Activated T-cell treated with anti-CD3 and anti-CD28 coated beads, Interleukin-2, amount 50 U/mL, for 72 hours (primary cell): ENCODE data around the gene EIF4A3. TPM values are rescaled to one million over a fixed set of nuclear protein-coding genes. Genes with fewer than 3 reads are reported as not detected.

Experiments used
- ATAC-seq, 2 donors: fragments of 150-1000 bp; cut with Tn5 transposase; replicated peaks in 1 of 2; 2 replicates each; pipeline ENCODE4 v1.10.0; 2021; ENCODE audit warnings: moderate library complexity in 2 of 2, mild to moderate bottlenecking in 1 of 2
- DNase-seq, 2 donors: peaks; one replicate each; pipeline ENCODE4 v3.0.0; 2021 to 2022; ENCODE audit warnings: mixed read lengths in 1 of 2
- H3K27ac Mint-ChIP-seq: one replicate; pipeline ENCODE4 v1.8.0; 2022; ENCODE audit warnings: mild to moderate bottlenecking, moderate library complexity, mixed read lengths
- H3K27me3 Mint-ChIP-seq: one replicate; pipeline ENCODE4 v1.8.0; 2022; ENCODE audit warnings: low read depth, mixed read lengths
- H3K36me3 Mint-ChIP-seq, 2 donors: one replicate each; pipeline ENCODE4 v1.8.0; 2022; ENCODE audit warnings: mixed read lengths in 2 of 2, mild to moderate bottlenecking in 1 of 2; ENCODE audit not compliant: insufficient read depth in 2 of 2
- H3K4me1 Mint-ChIP-seq: one replicate; pipeline ENCODE4 v1.8.0; 2022; ENCODE audit warnings: low read depth, mixed read lengths
- H3K4me3 Mint-ChIP-seq, 2 donors: one replicate each; pipeline ENCODE4 v1.8.0; 2022; ENCODE audit warnings: mild to moderate bottlenecking in 2 of 2, mixed read lengths in 2 of 2, moderate library complexity in 2 of 2
- H3K9me3 Mint-ChIP-seq, 2 donors: one replicate each; pipeline ENCODE4 v1.8.0; 2022; ENCODE audit warnings: mixed read lengths in 2 of 2
- total RNA-seq, 2 donors: library from RNA; stranded (reverse); gene quantifications; one replicate each; pipeline ENCODE4 v1.2.3, GENCODE V29; 2022

The EIF4A3 gene
- total RNA-seq, 2 donors from 2014 or later, result 91.8 to 104 TPM

GRCh38 chr17:80111702-80112470, 35.0 kb downstream of the EIF4A3 start:
- Mint-ChIP-seq H3K4me1 (no peaks in the 10 kb centered on the region), H3K36me3 (peaks cover 3 to 4% of the 10 kb centered on the region in 2 donors), H3K27me3 (no peaks in the 10 kb centered on the region), H3K4me3 (no peak overlapping the region), H3K27ac (no peak overlapping the region), H3K9me3 (peaks cover 0 to 2% of the 10 kb centered on the region in 2 donors)
- no peak for ATAC-seq
- no peak for DNase-seq

- no peak for ATAC-seq
- Mint-ChIP-seq H3K27ac (no peak overlapping the region), H3K4me1 (no peaks in the 10 kb centered on the region), H3K9me3 (peaks cover 0 to 2% of the 10 kb centered on the region in 2 donors), H3K4me3 (no peak overlapping the region), H3K27me3 (no peaks in the 10 kb centered on the region), H3K36me3 (peaks cover 3 to 4% of the 10 kb centered on the region in 2 donors)
- DNase-seq, result no peak
Observed at GRCh38 chr17:80110927-80111701, 35.8 kb downstream of the EIF4A3 start.

- Mint-ChIP-seq H3K36me3 (peaks cover 3 to 4% of the 10 kb centered on the region in 2 donors), H3K27ac (no peak overlapping the region), H3K4me3 (no peak overlapping the region), H3K4me1 (no peaks in the 10 kb centered on the region), H3K27me3 (no peaks in the 10 kb centered on the region), H3K9me3 (peaks cover 0 to 2% of the 10 kb centered on the region in 2 donors)
- ATAC-seq (no peak), DNase-seq (no peak)
Observed at GRCh38 chr17:80110447-80110812, 36.5 kb downstream of the EIF4A3 start.

GRCh38 chr17:80109713-80110446, 37.0 kb downstream of the EIF4A3 start:
- peaks cover 0 to 2% of the 10 kb centered on the region in 2 donors for H3K36me3 Mint-ChIP-seq
- no peak overlapping the region for H3K27ac Mint-ChIP-seq
- no peak for ATAC-seq
- DNase-seq, result no peak
- H3K4me1 Mint-ChIP-seq, result no peaks in the 10 kb centered on the region
- H3K9me3 Mint-ChIP-seq, result no peaks in the 10 kb centered on the region
- H3K27me3 Mint-ChIP-seq, result no peaks in the 10 kb centered on the region
- no peak overlapping the region for H3K4me3 Mint-ChIP-seq

GRCh38 chr17:80109066-80109660, 37.8 kb downstream of the EIF4A3 start:
- peaks cover 0 to 2% of the 10 kb centered on the region in 2 donors for H3K36me3 Mint-ChIP-seq
- no peak for DNase-seq
- H3K9me3 Mint-ChIP-seq, result no peaks in the 10 kb centered on the region
- H3K4me1 Mint-ChIP-seq, result no peaks in the 10 kb centered on the region
- no peak overlapping the region for H3K27ac Mint-ChIP-seq
- no peak overlapping the region for H3K4me3 Mint-ChIP-seq
- no peak for ATAC-seq
- H3K27me3 Mint-ChIP-seq, result no peaks in the 10 kb centered on the region

- Mint-ChIP-seq H3K4me1 (peaks cover 4% of the 10 kb centered on the region), H3K27me3 (no peaks in the 10 kb centered on the region), H3K27ac (no peak overlapping the region), H3K9me3 (no peaks in the 10 kb centered on the region), H3K4me3 (no peak overlapping the region), H3K36me3 (no peaks in the 10 kb centered on the region)
- DNase-seq (no peak), ATAC-seq (no peak)
Observed at GRCh38 chr17:80108036-80108971, 38.6 kb downstream of the EIF4A3 start.

GRCh38 chr17:80107231-80108021, 39.5 kb downstream of the EIF4A3 start:
- DNase-seq, result no peak
- Mint-ChIP-seq H3K4me1 (peaks cover 13% of the 10 kb centered on the region), H3K36me3 (no peaks in the 10 kb centered on the region), H3K27me3 (no peaks in the 10 kb centered on the region), H3K9me3 (no peaks in the 10 kb centered on the region), H3K27ac (no peak overlapping the region), H3K4me3 (no peak overlapping the region)
- ATAC-seq, result no peak

- Mint-ChIP-seq H3K27ac (no peak overlapping the region), H3K36me3 (no peaks in the 10 kb centered on the region), H3K9me3 (no peaks in the 10 kb centered on the region), H3K4me1 (peaks cover 20% of the 10 kb centered on the region), H3K27me3 (no peaks in the 10 kb centered on the region), H3K4me3 (no peak overlapping the region)
- ATAC-seq (no peak), DNase-seq (no peak)
Observed at GRCh38 chr17:80106751-80107150, 40.2 kb downstream of the EIF4A3 start.

GRCh38 chr17:80106176-80106575, 40.8 kb downstream of the EIF4A3 start:
- ATAC-seq, result no peak
- H3K9me3 Mint-ChIP-seq, result no peaks in the 10 kb centered on the region
- H3K4me3 Mint-ChIP-seq, result no peak overlapping the region
- no peak overlapping the region for H3K27ac Mint-ChIP-seq
- no peaks in the 10 kb centered on the region for H3K36me3 Mint-ChIP-seq
- H3K27me3 Mint-ChIP-seq, result no peaks in the 10 kb centered on the region
- peaks cover 20% of the 10 kb centered on the region for H3K4me1 Mint-ChIP-seq
- DNase-seq, result no peak

- Mint-ChIP-seq H3K4me1 (peaks cover 23% of the 10 kb centered on the region), H3K27ac (no peak overlapping the region), H3K4me3 (no peak overlapping the region), H3K36me3 (no peaks in the 10 kb centered on the region), H3K9me3 (no peaks in the 10 kb centered on the region), H3K27me3 (no peaks in the 10 kb centered on the region)
- DNase-seq (no peak), ATAC-seq (no peak)
Observed at GRCh38 chr17:80105762-80106161, 41.2 kb downstream of the EIF4A3 start.

GRCh38 chr17:80104956-80105375, 42.0 kb downstream of the EIF4A3 start:
- Mint-ChIP-seq H3K9me3 (no peaks in the 10 kb centered on the region), H3K4me1 (peaks cover 31% of the 10 kb centered on the region), H3K27me3 (no peaks in the 10 kb centered on the region), H3K36me3 (no peaks in the 10 kb centered on the region), H3K27ac (no peak overlapping the region), H3K4me3 (no peak overlapping the region)
- ATAC-seq (no peak), DNase-seq (no peak)
